GM21381 (cell line): Measurements from ENCODE around the gene TTC33.
"Not testable (repeated sequence)": the region's sequence is repeated elsewhere in the genome, so short reads cannot be mapped to it uniquely, and the experiment has no call there.

Source experiments
- ATAC-seq: cut with Tn5 transposase; IDR thresholded peaks from one replicate; pipeline ENCODE4 v1.9.1; 2021; ENCODE audit warnings: mild to moderate bottlenecking, moderate library complexity; ENCODE audit not compliant: unreplicated experiment

Gene TTC33

GRCh38 chr5:40656091-40656490 is 99.7 kb downstream of the TTC33 start:
- not testable (repeated sequence) for ATAC-seq

GRCh38 chr5:40655138-40655537 is 100.6 kb downstream of the TTC33 start:
- no peak for ATAC-seq

GRCh38 chr5:40654377-40654991 is 101.3 kb downstream of the TTC33 start:
- no peak for ATAC-seq

- no peak for ATAC-seq
Observed at GRCh38 chr5:40653221-40654022, 102.3 kb downstream of the TTC33 start.

- ATAC-seq = no peak
Observed at GRCh38 chr5:40652441-40653220, 103.1 kb downstream of the TTC33 start.

GRCh38 chr5:40651201-40651600 is 104.6 kb downstream of the TTC33 start:
- ATAC-seq = no peak

GRCh38 chr5:40649463-40650030 is 106.2 kb downstream of the TTC33 start:
- no peak for ATAC-seq

- ATAC-seq = no peak
Observed at GRCh38 chr5:40648150-40648549, 107.6 kb downstream of the TTC33 start.

- ATAC-seq = no peak
Observed at GRCh38 chr5:40646266-40646665, 109.5 kb downstream of the TTC33 start.

- not testable (repeated sequence) for ATAC-seq
Observed at GRCh38 chr5:40639531-40639930, 116.2 kb downstream of the TTC33 start.

- ATAC-seq = no peak
Observed at GRCh38 chr5:40634593-40634992, 121.2 kb downstream of the TTC33 start.

GRCh38 chr5:40634154-40634553 is 121.6 kb downstream of the TTC33 start:
- ATAC-seq = no peak

- ATAC-seq = no peak
Observed at GRCh38 chr5:40631236-40631635, 124.5 kb downstream of the TTC33 start.

GRCh38 chr5:40630126-40630525 is 125.6 kb downstream of the TTC33 start:
- no peak for ATAC-seq

- no peak for ATAC-seq
Observed at GRCh38 chr5:40628407-40628806, 127.4 kb downstream of the TTC33 start.

GRCh38 chr5:40627706-40628105 is 128.1 kb downstream of the TTC33 start:
- no peak for ATAC-seq

GRCh38 chr5:40626801-40627200 is 129.0 kb downstream of the TTC33 start:
- no peak for ATAC-seq

GRCh38 chr5:40623480-40624420 is 132.0 kb downstream of the TTC33 start:
- ATAC-seq = no peak

GRCh38 chr5:40622463-40623252 is 133.1 kb downstream of the TTC33 start:
- no peak for ATAC-seq
